ENCODE data around the gene UBN1.

DNA sequence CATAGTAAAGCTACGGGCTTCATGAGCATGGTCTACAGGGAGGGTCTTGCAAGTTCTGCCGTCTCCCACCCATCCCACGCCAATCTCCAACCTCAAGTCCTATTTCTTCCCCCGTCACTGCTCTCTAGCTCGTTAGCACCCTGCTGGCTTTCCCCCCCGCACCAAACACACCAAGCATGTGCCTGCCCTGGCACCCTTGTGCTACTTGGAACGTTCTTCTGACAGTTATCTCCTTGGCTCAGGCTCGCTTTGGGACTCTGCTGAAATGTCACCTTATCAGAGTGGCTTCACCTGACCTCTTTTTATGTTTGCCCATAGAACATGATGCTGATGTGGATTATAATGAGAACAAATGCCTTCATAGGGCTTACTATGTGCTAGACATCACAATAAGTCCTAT, 22.1 kb upstream of the UBN1 start:
- TF ChIP-seq POLR2A (IDR thresholded peaks at IDR 0.05) (no peak), CTCF (IDR thresholded peaks at IDR 0.05) (no peak)

Data from tibial nerve (tissue), 3 donors.